HEK293 (cell line): ENCODE results near the gene TACR2.
A peak's percentile ranks its signal among the peaks of the same experiment; 100 is the strongest.

ENCODE experiments used
- GLIS1 ChIP-seq: fragments of 450-650 bp; formaldehyde crosslinking; IDR thresholded peaks from 2 replicates; pipeline ENCODE4 v1.5.1; 2016; ENCODE audit warnings: missing biosample characterization, missing genetic modification characterization
- HOXD13 ChIP-seq: sonication (generic); formaldehyde crosslinking; IDR thresholded peaks from 2 replicates; pipeline ENCODE4 v1.8.0; 2022; ENCODE audit warnings: missing genetic modification reagents, borderline replicate concordance
- PRDM6 ChIP-seq: fragments of 450-650 bp; formaldehyde crosslinking; IDR thresholded peaks from 2 replicates; pipeline ENCODE4 v1.5.1; 2017; ENCODE audit warnings: missing biosample characterization, missing genetic modification characterization
- SCRT1 ChIP-seq: fragments of 450-650 bp; formaldehyde crosslinking; IDR thresholded peaks from 2 replicates; pipeline ENCODE4 v1.5.1; 2016; ENCODE audit warnings: missing biosample characterization, missing genetic modification characterization, borderline replicate concordance
- YY1 ChIP-seq: fragments of 450-650 bp; formaldehyde crosslinking; IDR thresholded peaks from 2 replicates; pipeline ENCODE4 v1.5.1; 2018; ENCODE audit warnings: missing biosample characterization, missing genetic modification characterization
- ZBTB44 ChIP-seq: fragments of 450-650 bp; IDR thresholded peaks from 2 replicates; pipeline ENCODE4 v1.5.1; 2018; ENCODE audit warnings: missing biosample characterization, mild to moderate bottlenecking, missing genetic modification characterization
- ZBTB49 ChIP-seq: fragments of 450-650 bp; formaldehyde crosslinking; IDR thresholded peaks from 2 replicates; pipeline ENCODE4 v1.5.1; 2016; ENCODE audit warnings: missing biosample characterization, missing genetic modification characterization, low read depth
- ZNF112 ChIP-seq: fragments of 450-650 bp; formaldehyde crosslinking; IDR thresholded peaks from 2 replicates; pipeline ENCODE4 v1.5.0; 2017; ENCODE audit warnings: missing biosample characterization, missing genetic modification characterization
- ZNF132 ChIP-seq: fragments of 450-650 bp; formaldehyde crosslinking; IDR thresholded peaks from 2 replicates; pipeline ENCODE4 v1.5.1; 2017; ENCODE audit warnings: missing biosample characterization, missing genetic modification characterization, borderline replicate concordance
- ZNF169 ChIP-seq: fragments of 450-650 bp; formaldehyde crosslinking; IDR thresholded peaks from 2 replicates; pipeline ENCODE4 v1.5.1; 2016; ENCODE audit warnings: missing biosample characterization, missing genetic modification characterization
- ZNF174 ChIP-seq: fragments of 450-650 bp; formaldehyde crosslinking; IDR thresholded peaks from 2 replicates; pipeline ENCODE4 v1.5.0; 2017; ENCODE audit warnings: missing biosample characterization, mild to moderate bottlenecking, missing genetic modification characterization
- ZNF2 ChIP-seq: fragments of 450-650 bp; formaldehyde crosslinking; IDR thresholded peaks from 2 replicates; pipeline ENCODE4 v1.5.1; 2016; ENCODE audit warnings: missing biosample characterization, missing genetic modification characterization
- ZNF23 ChIP-seq: fragments of 450-650 bp; formaldehyde crosslinking; IDR thresholded peaks from 2 replicates; pipeline ENCODE4 v1.5.1; 2016; ENCODE audit warnings: missing biosample characterization, missing genetic modification characterization, borderline replicate concordance
- ZNF24 ChIP-seq: fragments of 450-650 bp; formaldehyde crosslinking; IDR thresholded peaks from 2 replicates; pipeline ENCODE4 v1.5.1; 2016; ENCODE audit warnings: missing biosample characterization, missing genetic modification characterization
- ZNF280C ChIP-seq: fragments of 450-650 bp; formaldehyde crosslinking; IDR thresholded peaks from 2 replicates; pipeline ENCODE4 v1.5.1; 2016; ENCODE audit warnings: missing biosample characterization, missing genetic modification characterization
- ZNF335 ChIP-seq: fragments of 450-650 bp; formaldehyde crosslinking; conservative IDR thresholded peaks from 2 replicates; pipeline ENCODE4 v1.5.1; 2016; ENCODE audit warnings: missing biosample characterization, missing genetic modification characterization
- ZNF423 ChIP-seq: fragments of 450-650 bp; formaldehyde crosslinking; IDR thresholded peaks from 2 replicates; pipeline ENCODE4 v1.5.1; 2016; ENCODE audit warnings: missing biosample characterization, missing genetic modification characterization
- ZNF449 ChIP-seq: fragments of 450-650 bp; formaldehyde crosslinking; IDR thresholded peaks from 2 replicates; pipeline ENCODE4 v1.5.1; 2017; ENCODE audit warnings: missing biosample characterization, mild to moderate bottlenecking, missing genetic modification characterization, moderate library complexity
- ZNF518A ChIP-seq: fragments of 450-650 bp; formaldehyde crosslinking; conservative IDR thresholded peaks from 2 replicates; pipeline ENCODE4 v1.5.1; 2016; ENCODE audit warnings: low read depth, missing biosample characterization, missing genetic modification characterization
- ZNF548 ChIP-seq: fragments of 450-650 bp; formaldehyde crosslinking; IDR thresholded peaks from 2 replicates; pipeline ENCODE4 v1.5.1; 2016; ENCODE audit warnings: missing biosample characterization, missing genetic modification characterization
- ZNF555 ChIP-seq: fragments of 450-650 bp; formaldehyde crosslinking; conservative IDR thresholded peaks from 2 replicates; pipeline ENCODE4 v1.5.1; 2017; ENCODE audit warnings: missing biosample characterization, mild to moderate bottlenecking, missing genetic modification characterization, inconsistent platforms
- ZNF596 ChIP-seq: fragments of 450-650 bp; IDR thresholded peaks from 2 replicates; pipeline ENCODE4 v1.5.0; 2018; ENCODE audit warnings: missing biosample characterization, mild to moderate bottlenecking, missing genetic modification characterization, moderate library complexity
- ZNF677 ChIP-seq: fragments of 450-650 bp; IDR thresholded peaks from 2 replicates; pipeline ENCODE4 v1.5.0; 2018; ENCODE audit warnings: missing biosample characterization, mild to moderate bottlenecking, missing genetic modification characterization, moderate library complexity
- ZNF747 ChIP-seq: fragments of 450-650 bp; formaldehyde crosslinking; IDR thresholded peaks from 2 replicates; pipeline ENCODE4 v1.5.1; 2016; ENCODE audit warnings: missing biosample characterization, missing genetic modification characterization

TACR2 gene

GRCh38 chr10:69408318-69409175 lies 8.2 kb downstream of the TACR2 start (continued):
- no peak for TF ChIP-seq PRDM6 (tag by site-specific recombination)
- 0 out of 2 replicates have a peak, but pooled peaks have one; percentile 29 for TF ChIP-seq ZNF2
- 0 out of 2 replicates have a peak, but pooled peaks have one; percentile 18 for TF ChIP-seq YY1 (tag by site-specific recombination)
- TF ChIP-seq ZNF518A (tag by site-specific recombination) = no peak
- no peak for TF ChIP-seq ZNF132
- no peak for TF ChIP-seq ZNF747 (tag by site-specific recombination)
- TF ChIP-seq ZNF555 (tag by site-specific recombination) = no peak
- TF ChIP-seq ZNF112 (tag by site-specific recombination) = no peak
- no peak for TF ChIP-seq ZNF23
- no peak for TF ChIP-seq ZNF423
- peak; percentile 52 for TF ChIP-seq GLIS1 (tag by site-specific recombination)
- no peak for TF ChIP-seq ZNF596 (tag by site-specific recombination)
- TF ChIP-seq ZNF548 (tag by site-specific recombination) = no peak
- TF ChIP-seq ZNF24 (tag by site-specific recombination) = 0 out of 2 replicates have a peak, but pooled peaks have one; percentile 46
- no peak for TF ChIP-seq ZBTB49
- TF ChIP-seq ZNF335 (tag by site-specific recombination) = no peak
- TF ChIP-seq ZBTB44 (tag by site-specific recombination) = no peak
- TF ChIP-seq ZNF169 (tag by site-specific recombination) = no peak
- no peak for TF ChIP-seq HOXD13
- TF ChIP-seq ZNF449 = peak; percentile 69
- TF ChIP-seq SCRT1 = no peak
- TF ChIP-seq ZNF280C (tag by site-specific recombination) = no peak
- TF ChIP-seq ZNF677 (tag by site-specific recombination) = no peak
- TF ChIP-seq ZNF174 (tag by site-specific recombination) = no peak
